Measurements from ENCODE around the gene ARL6. TPM values are rescaled to one million over a fixed set of nuclear protein-coding genes. Genes with fewer than 3 reads are reported as not detected.

The ARL6 gene
- total RNA-seq, 6 experiments from 2014 or later = 5.6 to 8.3 (median 7.2) TPM

DNA sequence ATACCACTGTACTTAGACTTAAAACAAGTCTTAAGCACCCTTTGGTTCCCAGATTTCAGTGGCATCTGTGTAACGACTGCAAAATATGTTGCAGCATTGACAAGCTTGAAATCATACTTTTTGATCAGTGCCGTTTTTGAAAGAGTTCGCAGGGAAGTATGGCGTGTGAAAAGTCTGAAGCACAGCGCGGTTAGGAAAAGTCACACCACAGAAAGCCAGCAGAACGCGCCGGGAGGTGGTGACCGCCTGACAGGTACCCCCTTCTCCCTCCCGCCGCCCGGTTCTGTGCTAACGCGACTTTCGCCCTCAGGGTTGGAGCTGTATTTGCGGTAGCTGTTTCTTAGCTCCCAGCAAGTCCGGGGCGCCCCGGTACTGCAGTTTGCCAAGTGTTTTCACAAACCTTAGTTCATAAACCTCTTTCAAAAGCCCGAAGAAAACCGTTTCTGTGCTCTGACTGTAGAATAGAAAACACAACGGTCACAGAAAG, 56.8 kb downstream of the ARL6 start:
- Mint-ChIP-seq H3K36me3 (ENCODE audit: low read depth) (no peaks in the 10 kb centered on the region; the same call in 1 of the 2 replicates), H3K27me3 (ENCODE audit: insufficient read depth) (no peaks in the 10 kb centered on the region), H3K4me3 (peak overlapping the region; percentile 99), H3K4me1 (ENCODE audit: low read depth) (peaks cover 34% of the 10 kb centered on the region), H3K27ac (peak overlapping the region; percentile 97), H3K9me3 (no peaks in the 10 kb centered on the region)
- DNase-seq = peak; percentile 61
- TF ChIP-seq, protein P1, sequence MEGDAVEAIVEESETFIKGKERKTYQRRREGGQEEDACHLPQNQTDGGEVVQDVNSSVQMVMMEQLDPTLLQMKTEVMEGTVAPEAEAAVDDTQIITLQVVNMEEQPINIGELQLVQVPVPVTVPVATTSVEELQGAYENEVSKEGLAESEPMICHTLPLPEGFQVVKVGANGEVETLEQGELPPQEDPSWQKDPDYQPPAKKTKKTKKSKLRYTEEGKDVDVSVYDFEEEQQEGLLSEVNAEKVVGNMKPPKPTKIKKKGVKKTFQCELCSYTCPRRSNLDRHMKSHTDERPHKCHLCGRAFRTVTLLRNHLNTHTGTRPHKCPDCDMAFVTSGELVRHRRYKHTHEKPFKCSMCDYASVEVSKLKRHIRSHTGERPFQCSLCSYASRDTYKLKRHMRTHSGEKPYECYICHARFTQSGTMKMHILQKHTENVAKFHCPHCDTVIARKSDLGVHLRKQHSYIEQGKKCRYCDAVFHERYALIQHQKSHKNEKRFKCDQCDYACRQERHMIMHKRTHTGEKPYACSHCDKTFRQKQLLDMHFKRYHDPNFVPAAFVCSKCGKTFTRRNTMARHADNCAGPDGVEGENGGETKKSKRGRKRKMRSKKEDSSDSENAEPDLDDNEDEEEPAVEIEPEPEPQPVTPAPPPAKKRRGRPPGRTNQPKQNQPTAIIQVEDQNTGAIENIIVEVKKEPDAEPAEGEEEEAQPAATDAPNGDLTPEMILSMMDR (IDR thresholded peaks at IDR 0.05) = no peak

DNA sequence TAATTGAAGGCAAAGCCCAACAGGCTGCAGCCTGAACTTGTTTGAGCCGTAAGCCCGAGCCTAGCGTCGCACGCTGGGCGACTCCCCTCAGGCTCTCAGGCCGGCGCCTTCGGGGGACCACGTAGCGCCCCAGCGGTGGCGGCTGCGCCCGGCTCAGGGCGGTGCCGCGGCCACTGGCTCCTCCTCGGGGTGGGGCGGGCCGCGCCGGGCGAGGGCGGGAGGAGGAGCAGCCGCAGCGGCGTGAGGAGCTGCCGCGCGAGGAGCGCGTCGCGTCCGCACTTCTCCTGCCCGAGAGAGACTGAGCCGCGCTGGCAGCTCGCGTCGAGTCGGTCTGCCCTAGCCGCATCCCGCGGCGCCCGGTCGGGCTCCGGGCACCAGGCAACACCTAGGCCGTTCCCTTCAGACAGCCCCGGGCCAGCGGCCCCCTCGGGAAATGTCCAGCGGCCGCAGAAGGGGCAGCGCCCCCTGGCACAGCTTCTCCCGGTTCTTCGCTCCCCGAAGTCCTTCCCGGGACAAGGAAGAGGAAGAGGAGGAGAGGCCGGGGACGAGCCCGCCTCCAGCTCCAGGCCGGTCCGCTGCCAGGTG, 57.3 kb downstream of the ARL6 start, which contains the start of gene CRYBG3:
Gene CRYBG3 (plus strand): TSS at position 238 of the 585 bp plus-strand sequence. CDS start 196 bp downstream, at position 434.
- TF ChIP-seq, protein P1 (IDR thresholded peaks at IDR 0.05) = peak; percentile 75

DNA sequence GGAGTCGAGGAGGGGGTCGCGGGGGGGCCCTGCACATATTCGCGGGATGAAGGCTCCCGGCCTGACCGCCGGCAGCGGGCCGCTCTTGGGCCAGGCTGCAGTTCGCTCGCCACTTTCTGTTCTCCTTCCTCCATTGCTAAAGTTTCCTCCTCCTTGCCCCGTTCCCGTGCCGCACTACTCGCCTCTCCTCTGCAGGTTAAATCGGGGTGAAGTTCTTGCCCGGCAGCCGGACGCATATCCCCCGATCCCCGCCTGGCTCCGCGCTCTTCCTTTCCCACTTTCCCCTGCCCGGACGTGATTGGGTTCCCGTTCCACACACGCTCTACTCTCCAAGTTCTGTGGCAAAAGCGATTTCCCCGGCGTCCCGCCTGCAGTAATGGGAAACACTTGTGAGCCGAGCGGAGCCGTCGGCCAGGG, 57.8 kb downstream of the ARL6 start:
- Mint-ChIP-seq H3K27ac (peak overlapping the region; percentile 97), H3K27me3 (ENCODE audit: insufficient read depth) (no peaks in the 10 kb centered on the region), H3K4me3 (peak overlapping the region; percentile 99), H3K4me1 (ENCODE audit: low read depth) (peaks cover 34% of the 10 kb centered on the region), H3K36me3 (ENCODE audit: low read depth) (no peaks in the 10 kb centered on the region; the same call in 1 of the 2 replicates), H3K9me3 (no peaks in the 10 kb centered on the region)
- TF ChIP-seq, protein P1 (IDR thresholded peaks at IDR 0.05) = peak; percentile 32; the same call in 1 of the 2 replicates
- peak; percentile 52 for DNase-seq

More for the DNA sequence above, 57.3 kb downstream of the ARL6 start, which contains the start of gene CRYBG3:
- Mint-ChIP-seq H3K4me3 (peak within 1 kb of the TSS; percentile 99), H3K9me3 (no peaks in the 10 kb centered on the region), H3K36me3 (ENCODE audit: low read depth) (no peaks in the 10 kb centered on the region; the same call in 1 of the 2 replicates), H3K27ac (peak within 1 kb of the TSS; percentile 97), H3K27me3 (ENCODE audit: insufficient read depth) (no peaks in the 10 kb centered on the region), H3K4me1 (ENCODE audit: low read depth) (peaks cover 34% of the 10 kb centered on the region)
- DNase-seq = peak; percentile 77

DNA sequence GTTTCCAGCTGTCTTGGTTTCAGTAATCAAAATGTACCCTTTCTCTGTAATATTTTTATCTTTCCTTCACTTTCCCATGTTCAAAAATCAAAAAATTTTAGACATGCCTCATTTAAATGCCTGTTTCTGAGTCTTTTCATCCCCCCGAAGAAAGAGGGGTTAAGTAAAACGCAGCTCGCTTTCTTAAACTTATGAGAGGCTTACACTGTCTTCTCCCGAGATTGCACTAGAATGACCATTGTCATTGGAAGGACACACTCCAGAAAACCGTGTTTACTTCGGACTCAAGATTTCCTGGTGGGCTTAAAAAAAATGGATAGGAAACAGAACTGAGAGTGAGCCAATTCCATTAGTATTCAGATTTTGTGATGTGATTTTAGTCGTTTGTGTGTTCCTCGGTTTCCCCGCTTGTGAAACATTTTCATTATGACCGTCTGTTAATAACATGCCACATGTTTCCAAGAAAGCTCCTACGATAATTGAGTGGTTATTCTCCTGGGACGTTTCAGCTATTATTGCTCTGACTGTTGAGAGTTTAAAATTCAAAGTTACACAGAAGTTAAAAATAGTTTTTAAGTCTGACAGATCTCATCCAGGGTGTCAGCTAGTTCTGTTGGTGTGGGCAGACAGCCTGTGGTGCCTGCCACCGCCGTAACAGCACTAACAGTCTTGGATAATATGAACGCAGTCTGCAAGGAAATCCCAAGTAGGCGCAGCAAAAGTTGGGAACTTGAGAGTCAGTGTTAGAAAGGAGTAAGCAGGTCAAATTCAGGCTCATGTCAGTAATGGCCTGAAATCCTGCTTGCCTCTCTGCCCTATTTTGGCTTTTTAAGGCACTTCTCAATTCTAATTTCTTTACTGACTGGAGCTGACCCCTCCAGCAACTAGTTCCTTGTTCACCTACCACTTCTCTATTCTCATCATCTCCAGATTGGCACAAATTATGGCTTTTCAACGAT, 58.8 kb downstream of the ARL6 start:
- no peaks in the 10 kb centered on the region for H3K27me3 Mint-ChIP-seq (ENCODE audit: insufficient read depth)
- H3K27ac Mint-ChIP-seq = peak overlapping the region; percentile 97
- H3K9me3 Mint-ChIP-seq = no peaks in the 10 kb centered on the region
- DNase-seq = no peak
- H3K36me3 Mint-ChIP-seq (ENCODE audit: low read depth) = no peaks in the 10 kb centered on the region; the same call in 1 of the 2 replicates
- peaks cover 42% of the 10 kb centered on the region for H3K4me1 Mint-ChIP-seq (ENCODE audit: low read depth)
- H3K4me3 Mint-ChIP-seq = peak overlapping the region; percentile 99
- TF ChIP-seq, protein P1 (IDR thresholded peaks at IDR 0.05) = no peak

DNA sequence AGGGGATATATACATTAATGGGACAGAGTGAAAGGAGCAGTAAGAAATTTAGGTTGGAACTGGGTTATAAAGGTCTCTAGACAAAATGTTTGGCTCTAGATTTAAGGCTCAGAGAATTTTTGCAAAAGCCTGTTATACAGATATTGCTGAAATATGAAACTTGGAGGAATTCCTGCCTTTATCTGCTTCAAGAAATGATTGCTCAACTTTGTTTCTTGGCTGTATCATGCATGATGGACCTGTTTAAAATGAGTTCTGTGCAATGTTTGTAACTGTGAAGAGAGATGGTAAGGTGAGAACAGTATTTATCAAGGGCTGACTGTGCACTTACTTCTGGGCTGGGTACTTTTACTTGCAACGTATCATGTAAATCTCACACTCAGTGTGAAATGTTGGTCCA, 60.5 kb downstream of the ARL6 start:
- H3K36me3 Mint-ChIP-seq (ENCODE audit: low read depth) = no peaks in the 10 kb centered on the region; the same call in 1 of the 2 replicates
- peaks cover 42% of the 10 kb centered on the region for H3K4me1 Mint-ChIP-seq (ENCODE audit: low read depth)
- DNase-seq = no peak
- H3K4me3 Mint-ChIP-seq = no peak overlapping the region
- H3K9me3 Mint-ChIP-seq = no peaks in the 10 kb centered on the region
- H3K27ac Mint-ChIP-seq = no peak overlapping the region
- TF ChIP-seq, protein P1 (IDR thresholded peaks at IDR 0.05) = no peak
- H3K27me3 Mint-ChIP-seq (ENCODE audit: insufficient read depth) = no peaks in the 10 kb centered on the region

Measured in HFFc6 (cell line).